DMS 273 treated with DMSO at 0.1 percent for 48 hours (cell line): ENCODE data around the gene TMEM205.
A peak's percentile ranks its signal among the peaks of the same experiment; 100 is the strongest.
"Not testable (repeated sequence)": the region's sequence is repeated elsewhere in the genome, so short reads cannot be mapped to it uniquely, and the experiment has no call there.

ENCODE experiments used
- DNase-seq: peaks from one replicate; lab custom pipeline; 2025; lab: John Stamatoyannopoulos, UW

TMEM205 gene

GRCh38 chr19:11373166-11373884 lies 27.3 kb upstream of the TMEM205 start:
- DNase-seq = no peak

GRCh38 chr19:11370744-11371143 lies 24.7 kb upstream of the TMEM205 start:
- DNase-seq = no peak

GRCh38 chr19:11367528-11367927 lies 21.5 kb upstream of the TMEM205 start:
- no peak for DNase-seq

- no peak for DNase-seq
Measured at GRCh38 chr19:11365557-11366117, 19.6 kb upstream of the TMEM205 start.

GRCh38 chr19:11364935-11365334 lies 18.9 kb upstream of the TMEM205 start:
- DNase-seq = no peak

GRCh38 chr19:11364296-11364904 lies 18.3 kb upstream of the TMEM205 start:
- DNase-seq = no peak

GRCh38 chr19:11363881-11364280 lies 17.8 kb upstream of the TMEM205 start:
- no peak for DNase-seq

GRCh38 chr19:11361771-11362731 lies 16.0 kb upstream of the TMEM205 start:
- DNase-seq = no peak

GRCh38 chr19:11361037-11361770 lies 15.1 kb upstream of the TMEM205 start:
- DNase-seq = no peak

- no peak for DNase-seq
Measured at GRCh38 chr19:11359421-11359820, 13.4 kb upstream of the TMEM205 start.

GRCh38 chr19:11356676-11357550 lies 10.8 kb upstream of the TMEM205 start:
- DNase-seq = no peak

GRCh38 chr19:11356074-11356397 lies 10.0 kb upstream of the TMEM205 start:
- no peak for DNase-seq

GRCh38 chr19:11355160-11356073 lies 9.3 kb upstream of the TMEM205 start, which contains the start of gene PLPPR2:
PLPPR2 (plus strand) TSS chr19:11355432; CDS start chr19:11357674, 2,242 bp downstream.
- peak; percentile 60 for DNase-seq

GRCh38 chr19:11354102-11354501 lies 8.0 kb upstream of the TMEM205 start:
- not testable (repeated sequence) for DNase-seq

GRCh38 chr19:11349171-11349570 lies 3.1 kb upstream of the TMEM205 start:
- DNase-seq = no peak

GRCh38 chr19:11347546-11348039 lies 1.5 kb upstream of the TMEM205 start:
- DNase-seq = no peak

GRCh38 chr19:11345122-11345803 lies 805 bp downstream of the TMEM205 start:
- no peak for DNase-seq

- no peak for DNase-seq
Measured at GRCh38 chr19:11342429-11342828, 3.6 kb downstream of the TMEM205 start.

- not testable (repeated sequence) for DNase-seq
Measured at GRCh38 chr19:11340099-11340467, 6.0 kb downstream of the TMEM205 start.
